Right lobe of liver (tissue), 6 donors: ENCODE data around the gene RIC8A. TPM values are rescaled to one million over a fixed set of nuclear protein-coding genes. Genes with fewer than 3 reads are reported as not detected.
A peak's percentile ranks its signal among the peaks of the same experiment; 100 is the strongest.
"Not testable (repeated sequence)": the region's sequence is repeated elsewhere in the genome, so short reads cannot be mapped to it uniquely, and the experiment has no call there.

Experiments
- ATAC-seq, 4 donors: fragments of 200-7000 bp; cut with Tn5 transposase; one replicate each; pipeline ENCODE4 v1.9.1; 2020; ENCODE audit warnings: mild to moderate bottlenecking in 4 of 4, moderate library complexity in 4 of 4
- DNase-seq, 3 donors: peaks; one replicate each; pipeline ENCODE4 v3.0.0-alpha.2; 2020
- H3K27ac ChIP-seq, 3 donors: fragments of 200-600 bp; one replicate each; pipeline ENCODE4 v1.8.0; 2022
- H3K27me3 ChIP-seq, 2 donors: fragments of 200-600 bp; one replicate each; pipeline ENCODE4 v1.8.0; 2022
- H3K36me3 ChIP-seq, 4 donors: fragments of 200-600 bp; sonication (generic) in 1 of 4; one replicate each; pipeline versions ENCODE4 v1.5.1 to v1.8.0; 2017 to 2022; ENCODE audit warnings: control low read depth in 1 of 4
- H3K4me1 ChIP-seq, 4 donors: fragments of 200-600 bp; sonication (generic) in 1 of 4; one replicate each; pipeline versions ENCODE4 v1.5.1 to v1.8.0; 2017 to 2022; ENCODE audit warnings: control low read depth in 1 of 4
- H3K4me3 ChIP-seq, 3 donors: fragments of 200-600 bp; one replicate each; pipeline ENCODE4 v1.8.0; 2022
- H3K9me3 ChIP-seq, 4 donors: fragments of 200-600 bp; sonication (generic) in 1 of 4; one replicate each; pipeline versions ENCODE4 v1.5.1 to v1.8.0; 2017 to 2022; ENCODE audit warnings: control low read depth in 1 of 4
- CTCF ChIP-seq, 4 donors: fragments of 200-600 bp in 3 of 4; fragments of 450-650 bp in 1 of 4; IDR thresholded peaks; one replicate each; pipeline versions ENCODE4 v1.5.1 to v1.8.0; 2016 to 2022; ENCODE audit warnings: antibody characterized with exemption in 4 of 4, mild to moderate bottlenecking in 2 of 4
- POLR2A ChIP-seq: fragments of 450-650 bp; IDR thresholded peaks from one replicate; pipeline ENCODE4 v1.6.1; 2017; ENCODE audit warnings: antibody characterized with exemption, mild to moderate bottlenecking
- WGBS: methylation state at CpG from one replicate; pipeline ENCODE4 v1.1.6; 2018; ENCODE audit warnings: low coverage, low lambda C conversion rate; ENCODE audit not compliant: insufficient coverage; ENCODE audit errors: missing lambda C conversion rate; 5-methylcytosine and 5-hydroxymethylcytosine counted together
- intact Hi-C, 2 donors: fragments of 100-400 bp; cut with DNase I; formaldehyde crosslinking; loops; one replicate each; pipeline versions ENCODE4 v1.11.2 to v1.14.1; 2022
- total RNA-seq, 6 experiments: library from RNA; depleted of rRNA in 2 of 6; stranded (reverse); fragments of >200 nt in 2 of 6; fragmentation: NEBNext Ultra II Directional in 3 of 6; extraction: Animal tissue kit (Norgen Biotek cat#: 25700) in 3 of 6; gene quantifications; one replicate each; pipeline versions ENCODE4 v1.1.0 to v1.2.4, GENCODE V29; 2016 to 2023
- donor health status: DM: no; HTN: yes; CAD: no.
- donor health status: DM: no; HTN: no; CAD: no.
- donor health status: DM: no; HTN: no; CAD: no.
- donor health status: DM: no; HTN: yes; CAD: no.
- donor health status: DM: no; HTN: yes; CAD: no.

Gene RIC8A
- total RNA-seq, 6 experiments from 2014 or later = 29.7 to 54.0 (median 32.4) TPM

GRCh38 chr11:216081-216974 lies 8.8 kb downstream of the RIC8A start:
- peaks cover 0 to 45% (median 13%) of the 10 kb centered on the region in 4 donors for H3K36me3 ChIP-seq
- TF ChIP-seq CTCF (IDR thresholded peaks at IDR 0.05) (no peak), POLR2A (no peak)
- ATAC-seq (no peak), DNase-seq (peak in 1 of 3 donors; percentile 24)
- H3K27me3 ChIP-seq = no peaks in the 10 kb centered on the region
- H3K4me3 ChIP-seq = no peak overlapping the region
- no peaks in the 10 kb centered on the region for H3K4me1 ChIP-seq
- no peak overlapping the region for H3K27ac ChIP-seq
- WGBS = 89% methylated on average over 9 of the region's 11 CpGs
- no peaks in the 10 kb centered on the region for H3K9me3 ChIP-seq
- intact Hi-C loops = no loop called here

- no peak for DNase-seq
- H3K27me3 ChIP-seq = no peaks in the 10 kb centered on the region
- intact Hi-C loops = no loop called here
- H3K4me1 ChIP-seq = no peaks in the 10 kb centered on the region
- no peak overlapping the region for H3K4me3 ChIP-seq
- ATAC-seq = no peak
- 89% methylated on average over 2 of the region's 3 CpGs for WGBS
- H3K36me3 ChIP-seq = peaks cover 0 to 32% (median 7%) of the 10 kb centered on the region in 4 donors
- no peaks in the 10 kb centered on the region for H3K9me3 ChIP-seq
- H3K27ac ChIP-seq = no peak overlapping the region
- TF ChIP-seq CTCF (IDR thresholded peaks at IDR 0.05) (no peak), POLR2A (no peak)
Measured at GRCh38 chr11:217704-218103, 10.2 kb downstream of the RIC8A start.

- Histone ChIP-seq H3K4me3 (no peak overlapping the region), H3K4me1 (no peaks in the 10 kb centered on the region), H3K36me3 (peaks cover 0 to 19% (median 8%) of the 10 kb centered on the region in 4 donors), H3K27me3 (no peaks in the 10 kb centered on the region), H3K27ac (no peak overlapping the region), H3K9me3 (no peaks in the 10 kb centered on the region)
- no peak for TF ChIP-seq POLR2A
- TF ChIP-seq CTCF (IDR thresholded peaks at IDR 0.05) = no peak
- WGBS = 82% methylated on average over 13 of the region's 29 CpGs
- ATAC-seq (no peak), DNase-seq (peak in 1 of 3 donors; percentile 35)
- intact Hi-C loops = no loop called here
Measured at GRCh38 chr11:218815-219593, 11.5 kb downstream of the RIC8A start.

GRCh38 chr11:220641-221215 lies 13.2 kb downstream of the RIC8A start:
- DNase-seq, H3K4me1 ChIP-seq, H3K27ac ChIP-seq, H3K36me3 ChIP-seq, H3K27me3 ChIP-seq, H3K9me3 ChIP-seq, H3K4me3 ChIP-seq, ATAC-seq, intact Hi-C loops: not testable (repeated sequence)
- WGBS = 78% methylated on average over 2 of the region's 3 CpGs
